ENCODE results near the gene HHAT.

DNA sequence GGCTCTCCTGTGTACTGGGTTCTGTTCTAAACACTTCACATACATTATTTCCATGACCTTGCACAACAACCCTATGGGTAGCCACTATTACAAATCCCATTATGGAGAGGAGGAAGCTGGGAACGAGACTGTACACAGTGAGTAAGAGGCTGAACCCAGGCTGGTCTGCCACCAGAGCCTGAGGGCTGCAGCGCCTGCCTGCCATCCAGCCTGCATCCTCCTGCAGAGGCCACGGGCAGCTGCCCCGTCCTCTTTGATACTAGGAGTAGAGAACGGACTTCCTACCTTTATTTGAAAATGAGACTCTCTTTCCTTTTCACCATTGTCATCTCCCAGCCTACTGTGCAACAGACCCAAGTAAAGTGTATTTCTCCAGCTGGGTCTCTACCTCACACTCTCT, 370.0 kb downstream of the HHAT start:
- no peak for TF ChIP-seq POLR2A (IDR thresholded peaks at IDR 0.05)
- TF ChIP-seq, protein P1, sequence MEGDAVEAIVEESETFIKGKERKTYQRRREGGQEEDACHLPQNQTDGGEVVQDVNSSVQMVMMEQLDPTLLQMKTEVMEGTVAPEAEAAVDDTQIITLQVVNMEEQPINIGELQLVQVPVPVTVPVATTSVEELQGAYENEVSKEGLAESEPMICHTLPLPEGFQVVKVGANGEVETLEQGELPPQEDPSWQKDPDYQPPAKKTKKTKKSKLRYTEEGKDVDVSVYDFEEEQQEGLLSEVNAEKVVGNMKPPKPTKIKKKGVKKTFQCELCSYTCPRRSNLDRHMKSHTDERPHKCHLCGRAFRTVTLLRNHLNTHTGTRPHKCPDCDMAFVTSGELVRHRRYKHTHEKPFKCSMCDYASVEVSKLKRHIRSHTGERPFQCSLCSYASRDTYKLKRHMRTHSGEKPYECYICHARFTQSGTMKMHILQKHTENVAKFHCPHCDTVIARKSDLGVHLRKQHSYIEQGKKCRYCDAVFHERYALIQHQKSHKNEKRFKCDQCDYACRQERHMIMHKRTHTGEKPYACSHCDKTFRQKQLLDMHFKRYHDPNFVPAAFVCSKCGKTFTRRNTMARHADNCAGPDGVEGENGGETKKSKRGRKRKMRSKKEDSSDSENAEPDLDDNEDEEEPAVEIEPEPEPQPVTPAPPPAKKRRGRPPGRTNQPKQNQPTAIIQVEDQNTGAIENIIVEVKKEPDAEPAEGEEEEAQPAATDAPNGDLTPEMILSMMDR (IDR thresholded peaks at IDR 0.05), result no peak
- TF ChIP-seq POLR2AphosphoS5 (IDR thresholded peaks at IDR 0.05), result no peak

All from transverse colon (tissue), 4 donors.